Measurements from ENCODE around the gene WDTC1. TPM values are rescaled to one million over a fixed set of nuclear protein-coding genes. Genes with fewer than 3 reads are reported as not detected.

The WDTC1 gene
- total and polyA plus RNA-seq, 2 of the 8 experiments (the other 6 are each of a cell fraction or from before 2014, with no cell fraction given): 7.5 to 18.7 TPM

- TF ChIP-seq POU5F1 (IDR thresholded peaks at IDR 0.05; ENCODE audit: low read depth, low read length): no peak
These were observed 32.7 kb downstream of the WDTC1 start (continued) for GRCh38 chr1:27267153-27267552.
